Measurements from ENCODE around the gene CBX1.

Gene CBX1

GRCh38 chr17:48055531-48056245 lies 45.6 kb downstream of the CBX1 start:
- no peak overlapping the region for H3K4me3 ChIP-seq (ENCODE audit: low read depth, low read length)
- TF ChIP-seq CTCF (IDR thresholded peaks at IDR 0.05; ENCODE audit: borderline replicate concordance, insufficient read depth, low read depth, low read length) = no peak

- H3K4me3 ChIP-seq (ENCODE audit: low read depth, low read length) = no peak overlapping the region
Observed at GRCh38 chr17:48054238-48055185, 46.8 kb downstream of the CBX1 start.

GRCh38 chr17:48053758-48054237 lies 47.5 kb downstream of the CBX1 start:
- no peak overlapping the region for H3K4me3 ChIP-seq (ENCODE audit: low read depth, low read length)
- TF ChIP-seq CTCF (IDR thresholded peaks at IDR 0.05; ENCODE audit: borderline replicate concordance, insufficient read depth, low read depth, low read length) = no peak

More at GRCh38 chr17:48054238-48055185, 46.8 kb downstream of the CBX1 start:
- no peak for TF ChIP-seq CTCF (IDR thresholded peaks at IDR 0.05; ENCODE audit: borderline replicate concordance, insufficient read depth, low read depth, low read length)

- H3K4me3 ChIP-seq (ENCODE audit: low read depth, low read length) = no peak overlapping the region
Observed at GRCh38 chr17:48052956-48053757, 48.1 kb downstream of the CBX1 start.

GRCh38 chr17:48051706-48052486 lies 49.4 kb downstream of the CBX1 start:
- no peak for TF ChIP-seq CTCF (IDR thresholded peaks at IDR 0.05; ENCODE audit: borderline replicate concordance, insufficient read depth, low read depth, low read length)
- H3K4me3 ChIP-seq (ENCODE audit: low read depth, low read length) = no peak overlapping the region

More at GRCh38 chr17:48052956-48053757, 48.1 kb downstream of the CBX1 start:
- TF ChIP-seq CTCF (IDR thresholded peaks at IDR 0.05; ENCODE audit: borderline replicate concordance, insufficient read depth, low read depth, low read length) = no peak

- no peak overlapping the region for H3K4me3 ChIP-seq (ENCODE audit: low read depth, low read length)
- no peak for TF ChIP-seq CTCF (IDR thresholded peaks at IDR 0.05; ENCODE audit: borderline replicate concordance, insufficient read depth, low read depth, low read length)
Observed at GRCh38 chr17:48051283-48051682, 50.0 kb downstream of the CBX1 start.
